Hematopoietic multipotent progenitor cell treated with erythropoietin and hydrocortisone succinate and interleukin-3 and kit ligand, for 17 days (in vitro differentiated cells): ENCODE data around the gene DDO.
A peak's percentile ranks its signal among the peaks of the same experiment; 100 is the strongest.

ENCODE experiments used
- DNase-seq: peaks from one replicate; pipeline ENCODE4 v3.0.0-alpha.2; 2015; ENCODE audit warnings: low spot score

The DDO gene

GRCh38 chr6:110415086-110415916 is at the start of gene DDO:
Gene DDO, minus strand, starts transcription at chr6:110415575. Its CDS starts 2,113 bp downstream, at chr6:110413462.
- peak; percentile 25 for DNase-seq

- DNase-seq = no peak
These were observed 47.6 kb upstream of the DDO start for GRCh38 chr6:110462884-110463481.

GRCh38 chr6:110461376-110461775 is 46.0 kb upstream of the DDO start:
- DNase-seq = peak; percentile 40

GRCh38 chr6:110459137-110459536 is 43.8 kb upstream of the DDO start:
- no peak for DNase-seq

GRCh38 chr6:110458476-110458875 is 43.1 kb upstream of the DDO start:
- peak; percentile 63 for DNase-seq

- peak; percentile 80 for DNase-seq
These were observed 42.3 kb upstream of the DDO start for GRCh38 chr6:110457567-110458175.

GRCh38 chr6:110456694-110457093 is 41.3 kb upstream of the DDO start:
- DNase-seq = no peak

GRCh38 chr6:110449541-110449895 is 34.1 kb upstream of the DDO start:
- no peak for DNase-seq

GRCh38 chr6:110448846-110449540 is 33.6 kb upstream of the DDO start:
- DNase-seq = no peak

- DNase-seq = no peak
These were observed 32.4 kb upstream of the DDO start for GRCh38 chr6:110447761-110448160.

GRCh38 chr6:110446405-110446804 is 31.0 kb upstream of the DDO start:
- DNase-seq = no peak

GRCh38 chr6:110440026-110440425 is 24.7 kb upstream of the DDO start:
- DNase-seq = no peak

- DNase-seq = no peak
These were observed 24.0 kb upstream of the DDO start for GRCh38 chr6:110439356-110439755.

- no peak for DNase-seq
These were observed 19.7 kb upstream of the DDO start for GRCh38 chr6:110434961-110435602.

GRCh38 chr6:110432285-110432900 is 17.0 kb upstream of the DDO start:
- DNase-seq = no peak

GRCh38 chr6:110430741-110431140 is 15.4 kb upstream of the DDO start:
- no peak for DNase-seq

- DNase-seq = no peak
These were observed 14.9 kb upstream of the DDO start for GRCh38 chr6:110430236-110430635.

GRCh38 chr6:110428153-110428552 is 12.8 kb upstream of the DDO start:
- no peak for DNase-seq

- DNase-seq = no peak
These were observed 10.4 kb upstream of the DDO start for GRCh38 chr6:110425816-110426215.

GRCh38 chr6:110422444-110422822 is 7.1 kb upstream of the DDO start:
- DNase-seq = no peak

GRCh38 chr6:110421749-110422443 is 6.5 kb upstream of the DDO start:
- DNase-seq = no peak
